Liver (tissue), 9 donors: ENCODE results near the gene SLC2A4RG. TPM values are rescaled to one million over a fixed set of nuclear protein-coding genes. Genes with fewer than 3 reads are reported as not detected.

Source experiments
- DNase-seq: peaks from one replicate; pipeline ENCODE4 v3.0.0-alpha.2; 2017; ENCODE audit warnings: low spot score
- H3K27ac ChIP-seq, 2 donors: one replicate each; pipeline ENCODE4 v1.7.0; 2013; ENCODE audit warnings: inconsistent platforms in 2 of 2, low read length in 2 of 2, control low read depth in 1 of 2, low read depth in 1 of 2, mild to moderate bottlenecking in 1 of 2
- H3K27me3 ChIP-seq, 4 donors: one replicate each; pipeline versions ENCODE4 v1.6.1 to v1.7.0; 2013; ENCODE audit warnings: low read length in 3 of 4, inconsistent platforms in 1 of 4, mild to moderate bottlenecking in 1 of 4, moderate library complexity in 1 of 4; ENCODE audit not compliant: control insufficient read depth in 4 of 4, insufficient read depth in 4 of 4
- H3K36me3 ChIP-seq, 4 donors: one replicate each; pipeline versions ENCODE4 v1.6.1 to v1.7.0; 2013; ENCODE audit warnings: low read length in 3 of 4, mild to moderate bottlenecking in 3 of 4, low read depth in 1 of 4, moderate library complexity in 1 of 4; ENCODE audit not compliant: control insufficient read depth in 4 of 4, insufficient read depth in 3 of 4
- H3K4me1 ChIP-seq, 4 donors: one replicate each; pipeline versions ENCODE4 v1.6.1 to v1.7.0; 2013; ENCODE audit warnings: low read length in 3 of 4, mild to moderate bottlenecking in 3 of 4, moderate library complexity in 1 of 4; ENCODE audit not compliant: control insufficient read depth in 4 of 4, insufficient read depth in 4 of 4
- H3K4me3 ChIP-seq, 3 donors: one replicate each; pipeline versions ENCODE4 v1.6.1 to v1.7.0; 2013; ENCODE audit warnings: low read length in 3 of 3, control low read depth in 1 of 3, low read depth in 1 of 3, mild to moderate bottlenecking in 1 of 3
- H3K9ac ChIP-seq, 2 donors: one replicate each; pipeline ENCODE4 v1.7.0; 2013; ENCODE audit warnings: low read length in 2 of 2, mild to moderate bottlenecking in 2 of 2, moderate library complexity in 2 of 2, control low read depth in 1 of 2, low read depth in 1 of 2
- H3K9me3 ChIP-seq, 4 donors: one replicate each; pipeline versions ENCODE4 v1.6.1 to v1.7.0; 2013; ENCODE audit warnings: low read length in 3 of 4; ENCODE audit not compliant: control insufficient read depth in 4 of 4
- FOXA2 ChIP-seq: IDR thresholded peaks from 2 replicates; pipeline ENCODE4 v1.6.1; 2016; ENCODE audit warnings: antibody characterized with exemption
- GABPA ChIP-seq, 2 donors: IDR thresholded peaks in 1 of 2; conservative IDR thresholded peaks in 1 of 2; 2 replicates each; pipeline ENCODE4 v1.6.1; 2016; ENCODE audit warnings: antibody characterized with exemption in 2 of 2, mild to moderate bottlenecking in 1 of 2, moderate library complexity in 1 of 2
- HNF4G ChIP-seq: IDR thresholded peaks from 2 replicates; pipeline ENCODE4 v1.6.1; 2016; ENCODE audit warnings: antibody characterized with exemption
- JUND ChIP-seq, 2 donors: IDR thresholded peaks; 2 replicates each; pipeline ENCODE4 v1.6.1; 2016; ENCODE audit warnings: antibody characterized with exemption in 2 of 2
- NR2F2 ChIP-seq: IDR thresholded peaks from 2 replicates; pipeline ENCODE4 v1.6.1; 2016; ENCODE audit warnings: antibody characterized with exemption
- RAD21 ChIP-seq, 2 donors: IDR thresholded peaks; 2 replicates each; pipeline ENCODE4 v1.6.1; 2016; ENCODE audit warnings: antibody characterized with exemption in 2 of 2, mild to moderate bottlenecking in 2 of 2
- SP1 ChIP-seq: IDR thresholded peaks from 2 replicates; pipeline ENCODE4 v1.6.1; 2018; ENCODE audit warnings: antibody characterized with exemption, mild to moderate bottlenecking
- TAF1 ChIP-seq: conservative IDR thresholded peaks from 2 replicates; pipeline ENCODE4 v1.6.1; 2016; ENCODE audit warnings: antibody characterized with exemption, mild to moderate bottlenecking
- YY1 ChIP-seq: IDR thresholded peaks from 2 replicates; pipeline ENCODE4 v1.6.1; 2016; ENCODE audit warnings: antibody characterized with exemption, mild to moderate bottlenecking
- WGBS: extraction: QIAGEN DNeasy Blood & Tissue Kit; methylation state at CpG from one replicate; pipeline ENCODE4 v1.1.7; 2013; 5-methylcytosine and 5-hydroxymethylcytosine counted together
- polyA plus RNA-seq, 2 donors: library from polyadenylated mRNA; stranded (reverse) in 1 of 2; unstranded in 1 of 2; fragments of 200-250 nt in 1 of 2; fragments of >200 nt in 1 of 2; fragmentation: Nextera tagmentation in 1 of 2; extraction: Ambion mirVana in 1 of 2; gene quantifications; one replicate each; pipeline versions ENCODE4 v1.2.1 to v1.2.3, GENCODE V29; 2013 to 2015
- total RNA-seq, 2 donors: library from RNA; depleted of rRNA; stranded (reverse); fragments of >200 nt; gene quantifications; one replicate each; pipeline ENCODE4 v1.2.3, GENCODE V29; 2014
- TF ChIP-seq, protein P1 (sequence below): IDR thresholded peaks from 2 replicates; pipeline ENCODE4 v1.6.1; 2016; ENCODE audit warnings: antibody characterized with exemption
- TF ChIP-seq, protein P2 (sequence below): IDR thresholded peaks from 2 replicates; pipeline ENCODE4 v1.6.1; 2016; ENCODE audit warnings: antibody characterized with exemption
- TF ChIP-seq, protein P3 (sequence below): IDR thresholded peaks from 2 replicates; pipeline ENCODE4 v1.6.1; 2016; ENCODE audit warnings: antibody characterized with exemption
- TF ChIP-seq, protein P4 (sequence below): IDR thresholded peaks from 2 replicates; pipeline ENCODE4 v1.6.1; 2016; ENCODE audit warnings: antibody characterized with exemption, mild to moderate bottlenecking
- donor health status: healthy.
- donor health status: healthy.
- donor health status: healthy.
- donor health status: healthy.
- donor health status: healthy.

Gene SLC2A4RG
- total and polyA plus RNA-seq, 4 donors = 22.2 to 39.7 (median 29.4) TPM

DNA sequence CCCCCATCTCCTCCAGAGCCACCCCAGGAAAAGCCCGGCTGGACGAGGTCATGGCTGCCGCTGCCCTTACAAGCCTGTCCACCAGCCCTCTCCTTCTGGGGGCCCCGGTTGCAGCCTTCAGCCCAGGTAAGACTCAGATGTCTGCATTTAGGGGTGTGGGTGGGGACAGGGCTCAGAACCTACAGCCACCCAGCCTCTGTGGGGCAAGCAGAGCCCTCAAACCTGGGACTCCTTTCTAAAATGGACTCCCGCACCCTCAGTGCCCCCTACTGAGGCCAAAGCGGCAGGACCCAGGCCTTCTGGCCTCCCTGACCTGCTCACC lies 1.7 kb downstream of the SLC2A4RG start:
- TF ChIP-seq, protein P1, sequence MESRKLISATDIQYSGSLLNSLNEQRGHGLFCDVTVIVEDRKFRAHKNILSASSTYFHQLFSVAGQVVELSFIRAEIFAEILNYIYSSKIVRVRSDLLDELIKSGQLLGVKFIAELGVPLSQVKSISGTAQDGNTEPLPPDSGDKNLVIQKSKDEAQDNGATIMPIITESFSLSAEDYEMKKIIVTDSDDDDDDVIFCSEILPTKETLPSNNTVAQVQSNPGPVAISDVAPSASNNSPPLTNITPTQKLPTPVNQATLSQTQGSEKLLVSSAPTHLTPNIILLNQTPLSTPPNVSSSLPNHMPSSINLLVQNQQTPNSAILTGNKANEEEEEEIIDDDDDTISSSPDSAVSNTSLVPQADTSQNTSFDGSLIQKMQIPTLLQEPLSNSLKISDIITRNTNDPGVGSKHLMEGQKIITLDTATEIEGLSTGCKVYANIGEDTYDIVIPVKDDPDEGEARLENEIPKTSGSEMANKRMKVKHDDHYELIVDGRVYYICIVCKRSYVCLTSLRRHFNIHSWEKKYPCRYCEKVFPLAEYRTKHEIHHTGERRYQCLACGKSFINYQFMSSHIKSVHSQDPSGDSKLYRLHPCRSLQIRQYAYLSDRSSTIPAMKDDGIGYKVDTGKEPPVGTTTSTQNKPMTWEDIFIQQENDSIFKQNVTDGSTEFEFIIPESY = no peak
- TF ChIP-seq NR2F2 = peak; percentile 18
- peak overlapping the region; percentile 83 to 93 for H3K27ac ChIP-seq

DNA sequence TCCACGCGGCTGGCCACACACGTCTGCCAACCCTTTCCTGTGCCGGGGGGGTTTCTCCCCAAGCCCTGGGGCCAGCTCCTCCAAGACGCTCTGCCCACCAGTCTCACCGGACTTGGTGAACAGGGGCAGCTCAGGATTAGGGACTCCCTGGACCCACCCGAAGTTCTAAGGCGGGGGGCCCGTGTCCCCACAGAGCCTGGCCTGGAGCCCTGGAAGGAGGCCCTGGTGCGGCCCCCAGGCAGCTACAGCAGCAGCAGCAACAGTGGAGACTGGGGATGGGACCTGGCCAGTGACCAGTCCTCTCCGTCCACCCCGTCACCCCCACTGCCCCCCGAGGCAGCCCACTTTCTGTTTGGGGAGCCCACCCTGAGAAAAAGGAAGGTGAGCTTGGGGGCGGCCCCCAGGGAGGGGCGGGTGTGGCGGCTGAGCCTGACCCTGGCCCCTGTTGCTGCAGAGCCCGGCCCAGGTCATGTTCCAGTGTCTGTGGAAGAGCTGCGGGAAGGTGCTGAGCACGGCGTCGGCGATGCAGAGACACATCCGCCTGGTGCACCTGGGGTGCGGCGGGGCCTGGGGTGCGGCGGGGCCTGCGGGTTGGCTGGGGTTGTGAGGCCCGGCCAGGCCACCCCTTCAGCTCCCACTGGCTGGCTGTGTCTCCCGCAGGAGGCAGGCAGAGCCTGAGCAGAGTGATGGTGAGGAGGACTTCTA lies 2.3 kb downstream of the SLC2A4RG start:
- Histone ChIP-seq H3K27ac (peak overlapping the region in 1 of 2 donors; percentile 93), H3K4me1 (peaks cover 8 to 56% (median 41%) of the 10 kb centered on the region in 4 donors), H3K27me3 (no peaks in the 10 kb centered on the region), H3K36me3 (no peaks in the 10 kb centered on the region), H3K9ac (no peak overlapping the region), H3K9me3 (no peaks in the 10 kb centered on the region), H3K4me3 (peak overlapping the region; percentile 32 to 88 (median 70))
- TF ChIP-seq HNF4G (no peak), GABPA (IDR thresholded peaks at IDR 0.05 in 1 of 2, conservative IDR thresholded peaks at IDR 0.05 in 1 of 2) (no peak), SP1 (no peak), JUND (IDR thresholded peaks at IDR 0.05) (no peak), YY1 (no peak), RAD21 (IDR thresholded peaks at IDR 0.05) (no peak), FOXA2 (no peak), NR2F2 (no peak)
- TF ChIP-seq, protein P2, sequence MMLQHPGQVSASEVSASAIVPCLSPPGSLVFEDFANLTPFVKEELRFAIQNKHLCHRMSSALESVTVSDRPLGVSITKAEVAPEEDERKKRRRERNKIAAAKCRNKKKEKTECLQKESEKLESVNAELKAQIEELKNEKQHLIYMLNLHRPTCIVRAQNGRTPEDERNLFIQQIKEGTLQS = no peak
- TF ChIP-seq, protein P3, sequence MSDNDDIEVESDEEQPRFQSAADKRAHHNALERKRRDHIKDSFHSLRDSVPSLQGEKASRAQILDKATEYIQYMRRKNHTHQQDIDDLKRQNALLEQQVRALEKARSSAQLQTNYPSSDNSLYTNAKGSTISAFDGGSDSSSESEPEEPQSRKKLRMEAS = no peak
- TF ChIP-seq, protein P1 = no peak
- DNase-seq = peak; percentile 37
- 38% methylated on average over 30 of the region's 30 CpGs for WGBS

More for the DNA sequence above, 1.7 kb downstream of the SLC2A4RG start:
- peak; percentile 35 for DNase-seq
- no peaks in the 10 kb centered on the region for H3K27me3 ChIP-seq
- 18% methylated on average over 6 of the region's 6 CpGs for WGBS
- no peaks in the 10 kb centered on the region for H3K9me3 ChIP-seq
- peak overlapping the region; percentile 32 to 88 (median 70) for H3K4me3 ChIP-seq
- H3K36me3 ChIP-seq = no peaks in the 10 kb centered on the region
- H3K9ac ChIP-seq = no peak overlapping the region
- H3K4me1 ChIP-seq = peaks cover 10 to 61% (median 46%) of the 10 kb centered on the region in 4 donors

DNA sequence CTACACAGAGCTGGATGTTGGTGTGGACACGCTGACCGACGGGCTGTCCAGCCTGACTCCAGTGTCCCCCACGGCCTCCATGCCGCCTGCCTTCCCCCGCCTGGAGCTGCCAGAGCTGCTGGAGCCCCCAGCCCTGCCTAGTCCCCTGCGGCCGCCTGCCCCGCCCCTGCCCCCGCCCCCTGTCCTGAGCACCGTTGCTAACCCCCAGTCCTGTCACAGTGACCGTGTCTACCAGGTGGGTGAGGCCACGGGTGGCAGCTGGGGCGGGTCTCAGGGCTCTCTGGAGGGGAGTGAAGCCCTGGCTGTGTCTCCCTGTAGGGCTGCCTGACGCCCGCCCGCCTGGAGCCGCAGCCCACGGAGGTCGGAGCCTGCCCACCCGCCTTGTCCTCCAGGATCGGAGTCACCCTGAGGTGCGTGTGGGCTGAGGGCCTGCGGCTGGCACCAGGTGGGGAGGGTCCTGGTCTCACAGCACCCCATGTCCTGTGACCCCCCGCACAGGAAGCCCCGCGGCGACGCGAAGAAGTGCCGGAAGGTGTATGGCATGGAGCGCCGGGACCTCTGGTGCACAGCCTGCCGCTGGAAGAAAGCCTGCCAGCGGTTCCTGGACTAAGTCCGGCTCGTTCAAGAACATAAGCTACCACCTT lies 2.9 kb downstream of the SLC2A4RG start:
- Histone ChIP-seq H3K27me3 (no peaks in the 10 kb centered on the region), H3K4me3 (no peak overlapping the region), H3K4me1 (peaks cover 8 to 49% (median 36%) of the 10 kb centered on the region in 4 donors), H3K27ac (no peak overlapping the region), H3K36me3 (no peaks in the 10 kb centered on the region), H3K9me3 (no peaks in the 10 kb centered on the region), H3K9ac (no peak overlapping the region)
- DNase-seq = peak; percentile 33
- 44% methylated on average over 37 of the region's 37 CpGs for WGBS
- TF ChIP-seq, protein P1 = no peak
- TF ChIP-seq TAF1 (no peak), RAD21 (IDR thresholded peaks at IDR 0.05) (no peak), GABPA (IDR thresholded peaks at IDR 0.05 in 1 of 2, conservative IDR thresholded peaks at IDR 0.05 in 1 of 2) (no peak), NR2F2 (no peak), FOXA2 (no peak), JUND (IDR thresholded peaks at IDR 0.05) (no peak)
- TF ChIP-seq, protein P4, sequence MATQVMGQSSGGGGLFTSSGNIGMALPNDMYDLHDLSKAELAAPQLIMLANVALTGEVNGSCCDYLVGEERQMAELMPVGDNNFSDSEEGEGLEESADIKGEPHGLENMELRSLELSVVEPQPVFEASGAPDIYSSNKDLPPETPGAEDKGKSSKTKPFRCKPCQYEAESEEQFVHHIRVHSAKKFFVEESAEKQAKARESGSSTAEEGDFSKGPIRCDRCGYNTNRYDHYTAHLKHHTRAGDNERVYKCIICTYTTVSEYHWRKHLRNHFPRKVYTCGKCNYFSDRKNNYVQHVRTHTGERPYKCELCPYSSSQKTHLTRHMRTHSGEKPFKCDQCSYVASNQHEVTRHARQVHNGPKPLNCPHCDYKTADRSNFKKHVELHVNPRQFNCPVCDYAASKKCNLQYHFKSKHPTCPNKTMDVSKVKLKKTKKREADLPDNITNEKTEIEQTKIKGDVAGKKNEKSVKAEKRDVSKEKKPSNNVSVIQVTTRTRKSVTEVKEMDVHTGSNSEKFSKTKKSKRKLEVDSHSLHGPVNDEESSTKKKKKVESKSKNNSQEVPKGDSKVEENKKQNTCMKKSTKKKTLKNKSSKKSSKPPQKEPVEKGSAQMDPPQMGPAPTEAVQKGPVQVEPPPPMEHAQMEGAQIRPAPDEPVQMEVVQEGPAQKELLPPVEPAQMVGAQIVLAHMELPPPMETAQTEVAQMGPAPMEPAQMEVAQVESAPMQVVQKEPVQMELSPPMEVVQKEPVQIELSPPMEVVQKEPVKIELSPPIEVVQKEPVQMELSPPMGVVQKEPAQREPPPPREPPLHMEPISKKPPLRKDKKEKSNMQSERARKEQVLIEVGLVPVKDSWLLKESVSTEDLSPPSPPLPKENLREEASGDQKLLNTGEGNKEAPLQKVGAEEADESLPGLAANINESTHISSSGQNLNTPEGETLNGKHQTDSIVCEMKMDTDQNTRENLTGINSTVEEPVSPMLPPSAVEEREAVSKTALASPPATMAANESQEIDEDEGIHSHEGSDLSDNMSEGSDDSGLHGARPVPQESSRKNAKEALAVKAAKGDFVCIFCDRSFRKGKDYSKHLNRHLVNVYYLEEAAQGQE = no peak
